Muscle layer of duodenum (tissue), 2 donors: ENCODE data around the gene GMDS.

ENCODE experiments used
- H3K27ac ChIP-seq: one replicate; pipeline ENCODE4 v1.7.0; 2013; ENCODE audit warnings: mild to moderate bottlenecking, low read length
- H3K27me3 ChIP-seq: one replicate; pipeline ENCODE4 v1.7.0; 2013; ENCODE audit warnings: low read depth, mild to moderate bottlenecking, control low read depth, low read length
- H3K36me3 ChIP-seq, 2 donors: one replicate each; pipeline ENCODE4 v1.7.0; 2013; ENCODE audit warnings: low read length in 2 of 2, control low read depth in 1 of 2, mild to moderate bottlenecking in 1 of 2; ENCODE audit not compliant: insufficient read depth in 2 of 2, control insufficient read depth in 1 of 2
- H3K4me1 ChIP-seq, 2 donors: one replicate each; pipeline ENCODE4 v1.7.0; 2013; ENCODE audit warnings: low read length in 2 of 2, mild to moderate bottlenecking in 2 of 2, control low read depth in 1 of 2, moderate library complexity in 1 of 2; ENCODE audit not compliant: insufficient read depth in 2 of 2, control insufficient read depth in 1 of 2
- H3K4me3 ChIP-seq, 2 donors: one replicate each; pipeline ENCODE4 v1.7.0; 2013; ENCODE audit warnings: low read length in 2 of 2, low read depth in 1 of 2, mild to moderate bottlenecking in 1 of 2
- H3K9me3 ChIP-seq, 2 donors: one replicate each; pipeline ENCODE4 v1.7.0; 2013; ENCODE audit warnings: low read length in 2 of 2, control low read depth in 1 of 2, mild to moderate bottlenecking in 1 of 2; ENCODE audit not compliant: control insufficient read depth in 1 of 2
- donor health status: healthy.

GMDS gene

DNA sequence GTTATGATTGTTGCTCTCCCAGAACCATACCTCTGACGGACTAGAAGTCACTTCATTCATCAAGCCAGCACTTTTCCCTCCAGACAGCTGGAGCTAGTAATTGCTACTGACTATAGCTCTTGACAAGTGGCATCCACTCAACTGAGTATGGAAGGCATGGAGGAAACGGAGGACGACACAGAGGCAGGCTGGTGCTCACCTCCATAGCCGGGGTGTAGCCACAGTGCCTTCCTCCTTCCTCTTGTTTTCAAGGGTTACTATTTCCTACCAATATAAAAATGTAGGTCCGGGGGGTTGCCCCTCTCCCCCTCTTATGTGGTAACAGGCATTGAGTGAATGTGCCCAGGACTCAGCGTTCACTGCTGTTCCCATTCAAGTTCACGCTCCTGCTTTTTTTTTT is 659.1 kb downstream of the GMDS start:
- Histone ChIP-seq H3K9me3 (no peaks in the 10 kb centered on the region), H3K27me3 (no peaks in the 10 kb centered on the region), H3K4me3 (no peak overlapping the region), H3K36me3 (no peaks in the 10 kb centered on the region), H3K27ac (no peak overlapping the region), H3K4me1 (no peaks in the 10 kb centered on the region)

DNA sequence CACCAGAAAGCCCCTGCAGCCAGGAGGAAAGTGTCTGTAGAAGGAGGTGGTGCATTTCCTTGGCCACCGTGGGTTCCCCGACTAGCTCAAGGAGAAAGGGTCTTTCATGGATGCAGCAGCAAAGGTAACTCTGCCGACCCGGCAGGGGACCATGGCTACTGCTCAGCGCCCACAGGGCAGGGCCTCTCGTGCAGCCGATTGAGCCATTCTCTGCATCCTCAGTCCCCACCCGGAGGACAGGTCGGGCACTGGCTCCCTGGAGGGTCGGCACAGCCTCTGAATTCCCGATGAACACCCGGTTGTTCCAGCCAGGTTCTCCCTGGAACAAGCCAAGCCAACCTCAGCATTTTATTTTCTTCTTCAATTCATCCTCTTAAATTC is 659.7 kb downstream of the GMDS start:
- Histone ChIP-seq H3K9me3 (no peaks in the 10 kb centered on the region), H3K27ac (no peak overlapping the region), H3K27me3 (no peaks in the 10 kb centered on the region), H3K4me1 (no peaks in the 10 kb centered on the region), H3K36me3 (no peaks in the 10 kb centered on the region), H3K4me3 (no peak overlapping the region)

DNA sequence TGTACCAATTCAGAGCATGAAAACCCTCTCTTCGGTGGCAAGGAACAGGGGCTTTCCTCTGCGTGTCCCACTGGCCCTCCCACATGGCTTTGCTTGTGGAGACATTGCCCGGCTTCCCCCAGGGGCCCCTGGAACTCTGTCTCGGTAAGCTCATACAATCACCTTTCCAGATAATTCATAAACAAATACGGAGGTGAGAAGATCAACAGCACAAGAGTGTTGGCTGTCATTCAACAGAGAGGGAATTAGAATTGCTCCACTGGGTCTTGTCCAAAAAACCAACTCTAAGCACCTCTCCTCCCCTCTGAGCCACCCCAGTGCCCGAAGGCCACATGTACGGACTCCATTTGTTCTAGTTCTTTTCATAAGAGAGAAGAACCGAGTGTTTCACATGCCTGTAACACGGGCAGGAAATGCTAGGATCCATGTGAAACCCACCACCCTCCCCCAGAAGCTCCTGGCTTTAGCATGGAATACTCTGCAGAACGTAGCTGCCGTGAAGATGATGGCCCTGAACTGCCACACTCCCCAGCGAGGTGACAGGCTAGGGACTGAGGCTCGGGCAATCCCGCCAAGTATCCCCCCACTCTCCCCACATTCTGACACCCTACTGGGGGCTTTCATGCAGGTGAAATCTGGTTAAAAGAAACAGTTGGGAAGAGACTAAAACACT is 660.3 kb downstream of the GMDS start:
- no peak overlapping the region for H3K27ac ChIP-seq
- H3K4me1 ChIP-seq: no peaks in the 10 kb centered on the region
- no peak overlapping the region for H3K4me3 ChIP-seq
- no peaks in the 10 kb centered on the region for H3K27me3 ChIP-seq
- H3K9me3 ChIP-seq: no peaks in the 10 kb centered on the region
- H3K36me3 ChIP-seq: no peaks in the 10 kb centered on the region

DNA sequence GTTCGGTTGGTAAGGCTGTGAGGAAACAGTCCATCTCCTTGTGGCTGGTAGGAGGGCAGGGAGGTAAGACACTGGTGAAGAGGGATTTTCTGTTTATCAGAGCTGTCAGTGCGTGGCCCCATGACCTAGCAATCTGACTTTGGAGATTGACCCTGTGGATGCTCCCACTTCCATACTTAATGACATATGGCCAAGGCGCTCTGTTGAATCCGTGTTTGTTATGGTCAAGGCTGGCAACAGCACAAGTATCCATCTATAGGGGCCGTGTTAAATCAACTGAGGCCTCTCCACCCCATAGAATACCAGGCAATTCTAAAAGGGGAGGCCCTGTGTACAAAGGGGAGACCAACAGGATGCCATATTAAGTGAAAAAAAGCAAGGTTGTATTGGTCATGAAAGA is 661.3 kb downstream of the GMDS start:
- no peaks in the 10 kb centered on the region for H3K36me3 ChIP-seq
- no peak overlapping the region for H3K4me3 ChIP-seq
- no peaks in the 10 kb centered on the region for H3K4me1 ChIP-seq
- H3K27me3 ChIP-seq: no peaks in the 10 kb centered on the region
- H3K9me3 ChIP-seq: no peaks in the 10 kb centered on the region
- H3K27ac ChIP-seq: no peak overlapping the region

DNA sequence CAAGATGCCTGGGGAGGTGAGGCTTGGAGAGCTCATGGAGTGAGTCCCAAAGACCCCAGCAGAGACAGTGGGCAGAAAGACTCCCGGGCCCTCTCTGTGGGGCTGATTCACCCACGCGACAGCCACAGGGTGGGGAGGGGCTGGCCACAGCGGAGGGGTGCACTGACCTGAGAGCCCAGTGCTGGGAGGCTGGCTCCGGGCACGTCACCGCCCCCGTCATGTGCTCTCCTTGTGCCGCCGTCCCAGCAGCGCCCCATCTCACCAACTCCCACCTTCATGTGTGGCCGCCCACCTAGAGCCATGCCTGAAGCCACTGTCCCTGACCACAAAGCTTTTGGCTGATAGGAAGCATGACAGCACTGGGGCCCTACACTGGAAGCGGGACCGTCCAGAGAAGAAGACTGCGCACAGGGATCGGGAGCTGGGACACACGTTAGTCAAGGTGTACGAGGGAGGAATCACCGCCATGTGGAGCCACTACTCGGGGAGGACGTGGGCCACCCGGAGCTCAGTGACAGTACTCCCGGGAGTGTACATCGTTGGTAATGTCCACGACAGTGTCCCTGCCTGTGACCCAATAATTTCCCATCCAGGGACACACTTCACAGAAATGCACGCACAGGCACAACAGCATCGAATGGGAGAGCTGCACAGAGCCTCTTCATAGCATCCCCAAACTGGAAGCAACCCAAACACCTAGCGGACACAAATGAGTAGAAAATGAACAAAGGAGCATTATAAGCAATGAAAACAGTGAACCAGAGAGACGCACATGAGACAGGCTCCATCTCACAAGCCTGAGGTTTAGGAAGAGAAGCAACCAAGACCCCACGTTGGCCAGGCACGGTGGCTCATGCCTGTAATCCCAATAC is 664.0 kb downstream of the GMDS start:
- H3K36me3 ChIP-seq: no peaks in the 10 kb centered on the region
- H3K27me3 ChIP-seq: no peaks in the 10 kb centered on the region
- H3K27ac ChIP-seq: no peak overlapping the region

DNA sequence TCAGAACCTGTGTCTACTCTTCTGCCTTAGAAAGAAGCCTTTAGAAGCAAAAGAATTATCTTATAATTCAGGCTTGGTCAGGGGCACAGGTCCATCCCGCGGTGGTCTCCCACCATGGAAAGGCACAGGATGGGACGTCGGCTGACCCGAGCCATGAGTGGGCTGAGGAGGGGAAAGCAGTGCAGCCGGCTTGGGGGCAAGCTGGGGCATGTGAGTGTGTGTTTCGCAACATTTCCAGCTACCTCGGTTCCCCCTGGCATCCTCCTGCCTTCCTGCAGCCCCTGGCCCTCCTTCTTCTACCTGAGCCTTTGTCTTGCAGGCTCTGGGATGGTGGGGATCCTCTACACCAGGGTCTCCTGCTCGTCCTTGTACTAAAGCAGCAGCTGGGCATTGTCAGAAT is 664.8 kb downstream of the GMDS start:
- H3K9me3 ChIP-seq: no peaks in the 10 kb centered on the region
- no peak overlapping the region for H3K4me3 ChIP-seq
- H3K27me3 ChIP-seq: no peaks in the 10 kb centered on the region
- no peak overlapping the region for H3K27ac ChIP-seq
- no peaks in the 10 kb centered on the region for H3K4me1 ChIP-seq
- H3K36me3 ChIP-seq: no peaks in the 10 kb centered on the region

More for the DNA sequence above, 664.0 kb downstream of the GMDS start:
- H3K4me3 ChIP-seq: no peak overlapping the region
- H3K4me1 ChIP-seq: no peaks in the 10 kb centered on the region
- H3K9me3 ChIP-seq: no peaks in the 10 kb centered on the region

DNA sequence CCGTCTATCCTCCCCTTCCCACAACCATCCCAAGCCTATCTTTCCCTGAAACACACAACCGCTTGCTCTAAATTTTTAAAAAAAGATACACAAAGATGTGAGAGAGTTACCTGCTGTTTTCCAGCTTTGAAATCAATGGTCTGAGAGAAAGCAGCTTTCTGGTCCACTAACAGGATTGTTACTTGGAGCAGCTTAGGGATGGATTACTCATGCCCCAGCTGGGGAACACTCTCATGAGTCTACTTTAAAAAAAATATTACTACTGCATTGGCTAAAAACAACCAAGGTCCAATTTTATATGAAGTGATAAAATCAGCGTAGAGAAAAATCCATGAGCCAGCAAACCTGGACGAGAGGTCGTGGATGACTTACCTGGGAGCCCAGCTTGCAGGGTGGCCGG is 665.3 kb downstream of the GMDS start:
- H3K4me3 ChIP-seq: no peak overlapping the region
- H3K27me3 ChIP-seq: no peaks in the 10 kb centered on the region
- no peak overlapping the region for H3K27ac ChIP-seq
- no peaks in the 10 kb centered on the region for H3K36me3 ChIP-seq
- H3K4me1 ChIP-seq: no peaks in the 10 kb centered on the region
- H3K9me3 ChIP-seq: no peaks in the 10 kb centered on the region

DNA sequence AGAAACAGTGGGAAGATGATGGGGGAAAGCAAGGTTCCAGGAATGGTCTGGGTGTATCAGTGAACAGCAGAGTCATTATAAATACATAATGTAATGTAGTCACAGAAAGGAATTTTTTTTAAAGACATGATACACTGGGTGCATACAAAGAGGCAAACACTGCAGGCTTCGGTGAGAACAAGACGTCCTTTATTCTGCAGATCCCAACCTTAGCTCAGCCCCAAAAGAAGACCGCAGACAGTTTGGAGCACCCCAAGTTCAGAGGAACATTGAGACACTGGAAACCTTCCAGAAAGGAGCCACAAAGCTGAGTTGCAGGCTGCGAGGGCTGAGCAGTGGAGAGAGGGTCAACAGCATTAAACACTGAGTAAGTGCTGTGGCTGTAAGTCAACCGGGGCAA is 666.3 kb downstream of the GMDS start:
- Histone ChIP-seq H3K4me1 (no peaks in the 10 kb centered on the region), H3K4me3 (no peak overlapping the region), H3K36me3 (no peaks in the 10 kb centered on the region), H3K9me3 (no peaks in the 10 kb centered on the region), H3K27ac (no peak overlapping the region), H3K27me3 (no peaks in the 10 kb centered on the region)

DNA sequence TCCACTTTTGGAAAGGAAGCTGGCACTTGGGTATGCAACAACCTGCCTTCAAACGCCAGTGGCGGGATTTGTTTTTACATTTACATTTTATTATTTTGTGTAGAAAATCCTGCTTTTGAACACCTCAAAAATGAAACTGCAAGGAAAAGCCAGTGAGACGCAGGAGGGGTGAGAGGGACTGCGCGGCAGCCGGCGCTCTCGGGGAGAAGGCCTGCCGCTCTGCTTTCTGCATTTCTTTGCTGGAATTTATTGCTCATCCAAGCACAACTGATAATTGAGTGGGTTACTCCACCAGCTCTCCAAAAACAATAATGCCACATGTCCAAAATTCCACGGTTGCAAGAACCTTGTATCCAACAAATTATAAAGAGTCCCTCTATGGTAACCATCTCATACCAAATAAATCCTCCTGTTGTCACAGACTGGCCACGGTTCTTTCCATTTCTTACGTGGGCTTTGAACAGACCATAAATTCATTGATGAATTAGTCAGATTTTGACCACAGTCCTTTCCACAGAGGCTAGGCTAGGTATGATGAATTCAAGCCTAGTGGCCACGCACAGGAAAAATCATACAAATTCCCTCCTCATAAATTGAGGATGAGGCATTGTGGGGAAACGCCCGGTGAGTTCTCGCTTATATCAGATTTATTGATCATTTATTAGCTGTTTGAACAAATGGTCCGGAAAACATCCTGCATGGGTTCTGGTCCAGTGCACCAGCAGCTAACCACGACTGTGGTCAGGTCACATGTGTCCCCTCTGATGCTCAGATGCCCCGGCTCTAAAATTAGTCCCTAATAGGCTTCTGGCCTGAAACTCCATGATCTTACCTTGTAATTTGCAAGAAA is 667.3 kb downstream of the GMDS start:
- H3K27me3 ChIP-seq: no peaks in the 10 kb centered on the region
- H3K9me3 ChIP-seq: no peaks in the 10 kb centered on the region
- H3K4me1 ChIP-seq: no peaks in the 10 kb centered on the region
- no peak overlapping the region for H3K27ac ChIP-seq
- no peak overlapping the region for H3K4me3 ChIP-seq
- H3K36me3 ChIP-seq: no peaks in the 10 kb centered on the region

DNA sequence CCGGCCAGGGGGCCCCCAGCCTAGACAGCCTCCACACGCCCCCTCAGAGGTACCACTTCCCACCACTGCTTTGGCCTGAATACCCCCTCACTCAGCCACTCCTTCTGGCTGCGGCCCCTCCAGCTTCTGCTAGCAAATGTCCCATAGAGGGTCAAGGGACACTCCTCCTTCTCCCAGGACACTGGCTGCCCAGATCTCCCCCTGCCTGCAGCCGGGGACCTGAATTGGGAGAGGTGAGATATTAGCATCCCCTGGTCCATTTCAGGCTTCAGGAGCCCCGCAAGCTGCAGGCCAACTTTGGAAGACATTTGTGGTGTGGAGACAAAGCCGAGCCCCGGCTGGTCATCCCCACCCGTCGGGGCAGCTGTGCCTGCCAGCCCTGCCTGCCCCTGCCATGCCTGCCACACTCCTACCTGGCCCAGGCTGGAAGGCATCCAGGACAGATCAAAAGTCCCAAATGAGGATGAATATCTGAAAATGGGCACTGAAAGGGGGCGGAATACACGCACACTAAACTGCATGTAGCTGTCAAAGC is 668.2 kb downstream of the GMDS start:
- Histone ChIP-seq H3K9me3 (no peaks in the 10 kb centered on the region), H3K27me3 (no peaks in the 10 kb centered on the region), H3K4me3 (no peak overlapping the region), H3K4me1 (no peaks in the 10 kb centered on the region), H3K36me3 (no peaks in the 10 kb centered on the region), H3K27ac (no peak overlapping the region)

DNA sequence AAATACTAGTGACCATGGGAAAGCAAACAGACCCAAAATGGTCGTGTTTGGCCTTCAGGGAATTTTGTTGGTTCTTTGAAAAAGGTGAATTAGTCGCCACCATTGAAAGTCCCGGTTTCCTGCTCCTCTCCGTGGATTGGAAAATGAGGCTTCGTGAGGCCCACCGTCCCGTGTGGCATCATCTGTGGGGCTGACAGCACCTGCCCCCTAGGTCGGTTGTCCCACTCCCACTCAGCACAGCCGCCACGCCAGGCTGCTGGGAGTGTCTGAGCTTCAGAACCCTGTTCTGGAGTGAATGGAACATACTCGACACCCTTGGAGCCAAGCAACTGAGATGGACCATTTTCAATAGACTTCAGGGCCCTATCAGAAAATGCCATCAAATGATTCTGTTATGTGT is 668.7 kb downstream of the GMDS start:
- H3K36me3 ChIP-seq: no peaks in the 10 kb centered on the region
- no peak overlapping the region for H3K27ac ChIP-seq
- H3K27me3 ChIP-seq: no peaks in the 10 kb centered on the region
- no peaks in the 10 kb centered on the region for H3K9me3 ChIP-seq
- no peak overlapping the region for H3K4me3 ChIP-seq
- no peaks in the 10 kb centered on the region for H3K4me1 ChIP-seq
